A673 (cell line): ENCODE results near the gene ZBP1.

ENCODE experiments used
- EZH2 ChIP-seq: fragments of 200-600 bp; sonication (generic); IDR thresholded peaks from 2 replicates; pipeline ENCODE4 v1.6.1; 2017; ENCODE audit warnings: borderline replicate concordance, low read depth, mild to moderate bottlenecking, mixed read lengths, antibody characterized with exemption, low read length; ENCODE audit not compliant: poor library complexity, severe bottlenecking
- TF ChIP-seq, protein P1 (sequence below): fragments of 300-800, 200-600 bp; sonication (generic); conservative IDR thresholded peaks from 2 replicates; pipeline ENCODE4 v1.5.1; 2017; ENCODE audit warnings: low read depth, mild to moderate bottlenecking, antibody characterized with exemption, low read length, moderate library complexity, mixed read lengths

DNA sequence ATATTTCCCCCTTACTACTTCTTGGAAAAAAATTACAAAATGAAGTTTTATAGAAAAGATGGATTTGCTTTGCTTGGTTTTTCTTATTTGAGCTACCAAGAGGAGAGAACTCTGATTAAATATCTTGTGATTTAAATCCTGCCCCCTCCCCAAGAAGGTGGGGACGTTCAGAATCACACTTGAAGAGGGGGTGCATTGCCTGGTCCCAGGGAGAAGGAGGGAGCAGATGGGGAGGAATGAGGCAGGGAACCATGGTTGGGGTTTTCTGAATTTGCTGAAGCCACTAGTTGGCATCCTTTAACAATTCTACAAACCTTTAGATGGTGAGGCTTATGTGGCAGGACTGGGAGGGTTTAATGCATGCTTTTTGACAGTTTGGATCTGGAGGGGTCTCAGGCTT lies 53.8 kb downstream of the ZBP1 start:
- TF ChIP-seq, protein P1, sequence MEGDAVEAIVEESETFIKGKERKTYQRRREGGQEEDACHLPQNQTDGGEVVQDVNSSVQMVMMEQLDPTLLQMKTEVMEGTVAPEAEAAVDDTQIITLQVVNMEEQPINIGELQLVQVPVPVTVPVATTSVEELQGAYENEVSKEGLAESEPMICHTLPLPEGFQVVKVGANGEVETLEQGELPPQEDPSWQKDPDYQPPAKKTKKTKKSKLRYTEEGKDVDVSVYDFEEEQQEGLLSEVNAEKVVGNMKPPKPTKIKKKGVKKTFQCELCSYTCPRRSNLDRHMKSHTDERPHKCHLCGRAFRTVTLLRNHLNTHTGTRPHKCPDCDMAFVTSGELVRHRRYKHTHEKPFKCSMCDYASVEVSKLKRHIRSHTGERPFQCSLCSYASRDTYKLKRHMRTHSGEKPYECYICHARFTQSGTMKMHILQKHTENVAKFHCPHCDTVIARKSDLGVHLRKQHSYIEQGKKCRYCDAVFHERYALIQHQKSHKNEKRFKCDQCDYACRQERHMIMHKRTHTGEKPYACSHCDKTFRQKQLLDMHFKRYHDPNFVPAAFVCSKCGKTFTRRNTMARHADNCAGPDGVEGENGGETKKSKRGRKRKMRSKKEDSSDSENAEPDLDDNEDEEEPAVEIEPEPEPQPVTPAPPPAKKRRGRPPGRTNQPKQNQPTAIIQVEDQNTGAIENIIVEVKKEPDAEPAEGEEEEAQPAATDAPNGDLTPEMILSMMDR: no peak
- TF ChIP-seq EZH2: no peak
